ENCODE results near the gene PLAC1. TPM values are rescaled to one million over a fixed set of nuclear protein-coding genes. Genes with fewer than 3 reads are reported as not detected.

Gene PLAC1
- total and polyA plus RNA-seq, 2 donors = 0.23 to 14.5 TPM

DNA sequence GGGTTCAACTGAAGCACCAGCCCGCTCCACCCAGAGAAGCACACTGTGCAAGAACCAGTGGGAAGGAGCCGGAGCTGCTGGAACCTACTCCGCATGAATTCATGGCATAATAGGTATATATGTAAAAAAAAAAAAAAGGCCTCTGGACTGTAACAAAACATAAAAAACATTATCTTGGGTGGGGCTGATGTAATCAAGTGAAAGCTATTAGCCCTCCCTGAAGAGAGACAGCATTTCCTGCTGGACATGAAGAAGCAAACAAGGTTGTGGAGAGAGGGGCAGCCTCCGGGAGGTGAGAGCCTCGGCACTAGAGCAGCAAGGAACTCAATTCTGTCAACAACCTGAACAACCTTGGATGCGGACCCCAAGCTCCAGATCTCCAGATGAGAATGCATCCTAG is 50.7 kb downstream of the PLAC1 start:
- Histone ChIP-seq H3K27ac (ENCODE audit: low read depth) (no peak overlapping the region), H3K4me3 (ENCODE audit: low read depth, low read length) (no peak overlapping the region), H3K36me3 (ENCODE audit: insufficient read depth) (no peaks in the 10 kb centered on the region), H3K4me1 (ENCODE audit: insufficient read depth) (no peaks in the 10 kb centered on the region)
- 94% methylated on average over 6 of the region's 6 CpGs for WGBS
- no peak for DNase-seq (ENCODE audit: extremely low spot score)

GRCh38 chrX:134604701-134605311 is 53.5 kb downstream of the PLAC1 start:
- H3K4me1 ChIP-seq (ENCODE audit: insufficient read depth) = no peaks in the 10 kb centered on the region
- H3K36me3 ChIP-seq (ENCODE audit: insufficient read depth) = no peaks in the 10 kb centered on the region
- no peak overlapping the region for H3K4me3 ChIP-seq (ENCODE audit: low read depth, low read length)
- no peak for DNase-seq (ENCODE audit: extremely low spot score)
- 38% methylated on average over 4 of the region's 4 CpGs for WGBS
- no peak overlapping the region for H3K27ac ChIP-seq (ENCODE audit: low read depth)

GRCh38 chrX:134603806-134604700 is 54.2 kb downstream of the PLAC1 start:
- Histone ChIP-seq H3K36me3 (ENCODE audit: insufficient read depth) (no peaks in the 10 kb centered on the region), H3K4me3 (ENCODE audit: low read depth, low read length) (no peak overlapping the region), H3K27ac (ENCODE audit: low read depth) (no peak overlapping the region), H3K4me1 (ENCODE audit: insufficient read depth) (no peaks in the 10 kb centered on the region)
- no peak for DNase-seq (ENCODE audit: extremely low spot score)
- 61% methylated on average over 3 of the region's 3 CpGs for WGBS

GRCh38 chrX:134602410-134602809 is 55.9 kb downstream of the PLAC1 start:
- no peak overlapping the region for H3K4me3 ChIP-seq (ENCODE audit: low read depth, low read length)
- no peak overlapping the region for H3K27ac ChIP-seq (ENCODE audit: low read depth)
- H3K4me1 ChIP-seq (ENCODE audit: insufficient read depth) = no peaks in the 10 kb centered on the region
- no peaks in the 10 kb centered on the region for H3K36me3 ChIP-seq (ENCODE audit: insufficient read depth)
- no peak for DNase-seq (ENCODE audit: extremely low spot score)

DNA sequence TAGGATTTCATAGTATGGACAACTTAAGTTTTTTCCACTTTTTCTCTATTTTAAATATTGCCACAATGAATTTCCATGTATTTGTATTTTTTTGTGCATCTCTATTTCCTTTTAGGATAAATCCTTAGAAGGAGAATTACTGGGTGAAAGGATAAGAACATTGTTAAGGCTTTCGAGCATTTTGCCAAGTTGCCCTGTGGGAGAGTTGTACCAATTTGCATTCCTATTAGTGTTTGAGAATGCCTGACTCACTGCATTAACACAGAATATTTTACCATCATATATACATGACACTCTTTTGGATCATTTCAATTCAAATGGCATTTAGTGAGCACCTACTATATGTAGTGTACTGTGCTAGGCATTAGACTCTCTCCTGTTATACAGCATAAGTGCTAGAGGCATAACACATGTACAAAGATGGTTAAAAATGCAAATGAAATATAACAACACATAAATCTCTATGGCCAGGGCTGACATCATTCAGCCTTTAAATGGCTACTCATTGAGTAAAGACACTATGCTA is 57.0 kb downstream of the PLAC1 start:
- H3K27ac ChIP-seq (ENCODE audit: low read depth) = no peak overlapping the region
- no peak overlapping the region for H3K4me3 ChIP-seq (ENCODE audit: low read depth, low read length)
- H3K36me3 ChIP-seq (ENCODE audit: insufficient read depth) = no peaks in the 10 kb centered on the region
- DNase-seq (ENCODE audit: extremely low spot score) = no peak
- 95% methylated on average over 1 of the region's 1 CpG for WGBS
- H3K4me1 ChIP-seq (ENCODE audit: insufficient read depth) = no peaks in the 10 kb centered on the region

- no peak for DNase-seq (ENCODE audit: extremely low spot score)
- no peak overlapping the region for H3K27ac ChIP-seq (ENCODE audit: low read depth)
- no peak overlapping the region for H3K4me3 ChIP-seq (ENCODE audit: low read depth, low read length)
- WGBS = 28% methylated on average over 2 of the region's 2 CpGs
- no peaks in the 10 kb centered on the region for H3K36me3 ChIP-seq (ENCODE audit: insufficient read depth)
- H3K4me1 ChIP-seq (ENCODE audit: insufficient read depth) = no peaks in the 10 kb centered on the region
Measured at GRCh38 chrX:134600714-134601113, 57.6 kb downstream of the PLAC1 start.

- DNase-seq (ENCODE audit: extremely low spot score) = no peak
- H3K27ac ChIP-seq (ENCODE audit: low read depth) = no peak overlapping the region
- H3K4me3 ChIP-seq (ENCODE audit: low read depth, low read length) = no peak overlapping the region
- H3K4me1 ChIP-seq (ENCODE audit: insufficient read depth) = no peaks in the 10 kb centered on the region
- WGBS = 43% methylated on average over 5 of the region's 5 CpGs
- H3K36me3 ChIP-seq (ENCODE audit: insufficient read depth) = no peaks in the 10 kb centered on the region
Measured at GRCh38 chrX:134599184-134599914, 58.9 kb downstream of the PLAC1 start.

DNA sequence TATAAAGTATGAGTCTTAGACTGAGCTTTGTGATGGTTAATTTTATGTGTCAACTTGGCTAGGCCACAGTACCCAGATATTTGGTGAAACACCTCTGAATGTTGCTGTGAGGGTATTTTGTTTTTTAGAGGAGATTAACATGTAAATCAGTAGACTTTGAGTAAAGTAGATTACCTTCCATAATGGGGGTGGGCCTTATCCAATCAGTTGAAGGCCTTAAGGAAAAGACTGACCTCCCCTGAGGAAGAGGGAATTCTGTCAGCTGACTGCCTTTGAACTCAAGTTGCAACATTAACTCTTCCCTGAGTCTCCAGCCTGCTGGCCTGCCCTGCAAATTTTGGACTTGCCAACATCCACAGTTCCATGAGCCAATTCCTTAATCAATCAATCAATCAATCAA is 66.0 kb downstream of the PLAC1 start:
- Histone ChIP-seq H3K4me1 (ENCODE audit: insufficient read depth) (no peaks in the 10 kb centered on the region), H3K27ac (ENCODE audit: low read depth) (no peak overlapping the region), H3K36me3 (ENCODE audit: insufficient read depth) (no peaks in the 10 kb centered on the region), H3K4me3 (ENCODE audit: low read depth, low read length) (no peak overlapping the region)
- no peak for DNase-seq (ENCODE audit: extremely low spot score)

- WGBS = 51% methylated on average over 2 of the region's 2 CpGs
- no peak overlapping the region for H3K27ac ChIP-seq (ENCODE audit: low read depth)
- no peak for DNase-seq (ENCODE audit: extremely low spot score)
- H3K4me3 ChIP-seq (ENCODE audit: low read depth, low read length) = no peak overlapping the region
- H3K4me1 ChIP-seq (ENCODE audit: insufficient read depth) = no peaks in the 10 kb centered on the region
- no peaks in the 10 kb centered on the region for H3K36me3 ChIP-seq (ENCODE audit: insufficient read depth)
Measured at GRCh38 chrX:134591502-134591901, 66.8 kb downstream of the PLAC1 start.

GRCh38 chrX:134588806-134589205 is 69.5 kb downstream of the PLAC1 start:
- no peak overlapping the region for H3K27ac ChIP-seq (ENCODE audit: low read depth)
- no peaks in the 10 kb centered on the region for H3K36me3 ChIP-seq (ENCODE audit: insufficient read depth)
- no peak overlapping the region for H3K4me3 ChIP-seq (ENCODE audit: low read depth, low read length)
- no peak for DNase-seq (ENCODE audit: extremely low spot score)
- 87% methylated on average over 3 of the region's 3 CpGs for WGBS
- no peaks in the 10 kb centered on the region for H3K4me1 ChIP-seq (ENCODE audit: insufficient read depth)

DNA sequence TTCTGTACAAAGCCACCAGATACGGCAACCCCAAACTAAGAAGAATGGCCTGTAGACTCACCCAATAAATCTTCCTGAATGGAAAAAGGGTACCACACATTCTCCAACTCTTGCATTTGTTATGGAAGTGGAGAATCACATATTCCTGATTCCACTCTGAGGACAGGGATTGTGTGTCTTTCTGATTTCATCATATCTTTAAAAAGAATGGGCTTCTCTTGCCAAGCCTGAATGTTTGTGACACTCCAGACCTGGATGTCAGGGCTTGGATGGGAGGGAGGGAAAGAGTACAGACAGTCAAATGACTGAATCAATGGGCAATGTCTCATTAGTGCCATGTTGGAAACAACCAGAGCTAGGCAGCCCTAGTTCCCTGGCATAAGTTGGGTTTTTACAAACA is 77.4 kb downstream of the PLAC1 start:
- no peaks in the 10 kb centered on the region for H3K36me3 ChIP-seq (ENCODE audit: insufficient read depth)
- no peaks in the 10 kb centered on the region for H3K4me1 ChIP-seq (ENCODE audit: insufficient read depth)
- no peak for DNase-seq (ENCODE audit: extremely low spot score)

DNA sequence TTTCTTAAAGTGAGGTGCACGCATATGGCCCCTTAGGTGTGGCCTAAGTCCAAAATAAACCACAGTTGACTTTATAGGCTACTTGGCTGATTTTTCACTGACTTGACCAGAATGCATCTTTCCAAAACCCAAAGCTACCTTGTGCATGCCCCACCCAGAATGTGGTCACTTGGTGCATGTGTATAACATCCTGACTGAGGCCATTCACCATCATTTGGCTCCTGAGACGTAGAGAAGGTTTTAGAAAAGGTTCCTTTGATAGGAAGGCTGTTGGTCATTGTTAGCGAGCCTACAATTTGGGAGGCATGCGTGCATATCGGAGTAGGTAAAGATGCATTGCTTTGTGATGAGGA is 84.6 kb downstream of the PLAC1 start:
- DNase-seq (ENCODE audit: extremely low spot score) = no peak
- Histone ChIP-seq H3K4me1 (ENCODE audit: insufficient read depth) (no peaks in the 10 kb centered on the region), H3K27ac (ENCODE audit: low read depth) (no peak overlapping the region), H3K4me3 (ENCODE audit: low read depth, low read length) (no peak overlapping the region), H3K36me3 (ENCODE audit: insufficient read depth) (no peaks in the 10 kb centered on the region)
- WGBS = 96% methylated on average over 5 of the region's 5 CpGs

More for the DNA sequence above, 77.4 kb downstream of the PLAC1 start:
- 53% methylated on average over 1 of the region's 1 CpG for WGBS
- H3K4me3 ChIP-seq (ENCODE audit: low read depth, low read length) = no peak overlapping the region
- no peak overlapping the region for H3K27ac ChIP-seq (ENCODE audit: low read depth)

DNA sequence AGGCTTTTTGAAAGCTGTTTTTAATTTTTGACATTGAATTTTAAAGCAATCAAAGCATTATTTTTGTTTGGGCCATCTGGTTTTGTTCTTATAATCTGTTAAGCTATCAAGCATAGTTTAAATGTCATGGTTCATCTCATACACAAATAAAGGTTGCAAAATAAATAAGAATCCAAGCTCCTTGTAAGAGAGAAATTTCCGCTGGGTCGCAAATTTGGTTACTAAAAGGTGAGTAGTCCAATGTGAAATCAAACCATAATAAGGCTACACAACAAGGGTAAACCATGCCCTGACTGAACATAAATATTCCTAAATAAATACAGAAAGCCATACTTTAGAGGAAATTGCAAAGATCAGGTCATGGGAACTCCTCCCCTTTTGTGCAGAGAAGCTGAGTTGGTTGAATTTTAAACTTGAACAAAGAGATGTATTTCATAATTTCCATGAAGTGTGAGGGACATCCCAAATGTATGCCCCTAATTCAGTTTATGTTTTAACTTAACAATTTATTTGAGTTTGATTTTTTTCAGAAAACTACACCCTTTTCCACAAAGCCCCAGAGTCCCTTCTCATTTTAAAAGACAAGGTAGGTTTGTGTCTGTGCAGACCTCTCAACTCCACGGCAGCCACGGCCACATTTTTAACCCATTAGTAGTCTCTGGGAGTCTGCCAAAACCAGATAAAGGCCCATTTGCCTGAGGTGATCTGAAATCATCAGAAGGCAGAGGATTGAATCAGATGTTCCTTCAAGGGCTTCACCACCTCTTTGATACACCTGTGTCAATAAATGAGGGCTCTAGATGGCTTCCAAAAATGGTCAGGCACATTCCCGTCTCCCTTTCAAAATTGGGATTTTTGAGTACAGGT is 85.2 kb downstream of the PLAC1 start:
- Histone ChIP-seq H3K27ac (ENCODE audit: low read depth) (no peak overlapping the region), H3K4me1 (ENCODE audit: insufficient read depth) (no peaks in the 10 kb centered on the region), H3K4me3 (ENCODE audit: low read depth, low read length) (no peak overlapping the region), H3K36me3 (ENCODE audit: insufficient read depth) (no peaks in the 10 kb centered on the region)
- WGBS = 73% methylated on average over 5 of the region's 5 CpGs
- no peak for DNase-seq (ENCODE audit: extremely low spot score)

All from urinary bladder (tissue), 4 donors.